KMS-11 (cell line): Measurements from ENCODE around the gene PHKB.

Experiments
- H2AFZ ChIP-seq: fragments of 200-600 bp; sonication (generic); 2 replicates; pipeline ENCODE4 v1.6.1; 2016; ENCODE audit warnings: antibody characterized with exemption, mixed run types, low read depth
- H3K27ac ChIP-seq: fragments of 200-600 bp; sonication (generic); 2 replicates; pipeline ENCODE4 v1.6.1; 2016; ENCODE audit warnings: mild to moderate bottlenecking, mixed run types
- H3K27me3 ChIP-seq: fragments of 200-600 bp; sonication (generic); 2 replicates; pipeline ENCODE4 v1.6.1; 2017; ENCODE audit warnings: mild to moderate bottlenecking, low read depth, mixed run types, moderate library complexity; ENCODE audit not compliant: insufficient read depth
- H3K36me3 ChIP-seq: fragments of 200-600 bp; sonication (generic); 2 replicates; pipeline ENCODE4 v1.6.1; 2017; ENCODE audit warnings: mild to moderate bottlenecking, mixed run types; ENCODE audit not compliant: insufficient read depth
- H3K4me1 ChIP-seq: fragments of 200-600 bp; sonication (generic); 2 replicates; pipeline ENCODE4 v1.6.1; 2016; ENCODE audit warnings: mild to moderate bottlenecking, low read depth, mixed run types; ENCODE audit not compliant: poor library complexity, severe bottlenecking
- H3K4me2 ChIP-seq: fragments of 200-600 bp; sonication (generic); 2 replicates; pipeline ENCODE4 v1.7.0; 2016; ENCODE audit warnings: mild to moderate bottlenecking, mixed run types
- H3K4me3 ChIP-seq: fragments of 200-600 bp; sonication (generic); IDR thresholded peaks from 2 replicates; pipeline ENCODE4 v1.6.1; 2017; ENCODE audit warnings: low read depth, low read length, mixed read lengths; ENCODE audit not compliant: insufficient read depth
- H3K79me2 ChIP-seq: fragments of 200-600 bp; sonication (generic); 2 replicates; pipeline ENCODE4 v1.6.1; 2016; ENCODE audit warnings: low read depth, mixed run types; ENCODE audit not compliant: insufficient read depth
- H3K9ac ChIP-seq: fragments of 200-600 bp; sonication (generic); 2 replicates; pipeline ENCODE4 v1.6.1; 2016; ENCODE audit warnings: mild to moderate bottlenecking, mixed run types
- H4K20me1 ChIP-seq: fragments of 200-600 bp; sonication (generic); 2 replicates; pipeline ENCODE4 v1.6.1; 2016; ENCODE audit warnings: mild to moderate bottlenecking, mixed run types; ENCODE audit not compliant: insufficient read depth
- TF ChIP-seq, protein P1 (sequence below): fragments of 200-600 bp; sonication (generic); conservative IDR thresholded peaks from 2 replicates; pipeline ENCODE4 v1.6.1; 2017; ENCODE audit warnings: low read depth, mild to moderate bottlenecking, antibody characterized with exemption, low read length, moderate library complexity, mixed read lengths

PHKB gene

DNA sequence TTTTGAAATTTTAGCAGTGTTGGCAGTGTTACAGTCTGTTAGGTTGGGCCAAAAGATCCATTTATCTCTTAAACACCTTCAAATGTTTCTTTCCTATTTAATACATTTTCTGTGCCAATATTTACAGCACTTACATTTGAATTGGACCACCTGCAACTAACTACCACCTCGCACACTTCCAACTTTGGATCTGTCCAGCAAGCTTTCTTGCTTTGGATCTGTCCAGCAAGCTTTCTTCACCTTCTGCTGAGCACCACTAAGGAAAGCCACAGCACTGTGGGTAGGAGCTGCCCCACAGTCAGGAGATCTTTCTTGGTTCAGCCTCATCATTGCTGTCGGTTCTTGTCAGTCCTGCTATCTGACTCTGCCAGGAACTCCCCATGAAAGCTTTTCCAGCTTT, 129.3 kb downstream of the PHKB start:
- H3K36me3 ChIP-seq: no peaks in the 10 kb centered on the region; the same call in 1 of the 2 replicates
- no peak overlapping the region for H2AFZ ChIP-seq
- H3K9ac ChIP-seq: no peak overlapping the region
- H3K79me2 ChIP-seq: no peaks in the 10 kb centered on the region
- TF ChIP-seq, protein P1, sequence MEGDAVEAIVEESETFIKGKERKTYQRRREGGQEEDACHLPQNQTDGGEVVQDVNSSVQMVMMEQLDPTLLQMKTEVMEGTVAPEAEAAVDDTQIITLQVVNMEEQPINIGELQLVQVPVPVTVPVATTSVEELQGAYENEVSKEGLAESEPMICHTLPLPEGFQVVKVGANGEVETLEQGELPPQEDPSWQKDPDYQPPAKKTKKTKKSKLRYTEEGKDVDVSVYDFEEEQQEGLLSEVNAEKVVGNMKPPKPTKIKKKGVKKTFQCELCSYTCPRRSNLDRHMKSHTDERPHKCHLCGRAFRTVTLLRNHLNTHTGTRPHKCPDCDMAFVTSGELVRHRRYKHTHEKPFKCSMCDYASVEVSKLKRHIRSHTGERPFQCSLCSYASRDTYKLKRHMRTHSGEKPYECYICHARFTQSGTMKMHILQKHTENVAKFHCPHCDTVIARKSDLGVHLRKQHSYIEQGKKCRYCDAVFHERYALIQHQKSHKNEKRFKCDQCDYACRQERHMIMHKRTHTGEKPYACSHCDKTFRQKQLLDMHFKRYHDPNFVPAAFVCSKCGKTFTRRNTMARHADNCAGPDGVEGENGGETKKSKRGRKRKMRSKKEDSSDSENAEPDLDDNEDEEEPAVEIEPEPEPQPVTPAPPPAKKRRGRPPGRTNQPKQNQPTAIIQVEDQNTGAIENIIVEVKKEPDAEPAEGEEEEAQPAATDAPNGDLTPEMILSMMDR: no peak
- no peaks in the 10 kb centered on the region for H3K27me3 ChIP-seq
- H3K4me2 ChIP-seq: no peak overlapping the region
- no peaks in the 10 kb centered on the region for H3K4me1 ChIP-seq
- no peaks in the 10 kb centered on the region for H4K20me1 ChIP-seq
- H3K4me3 ChIP-seq: no peak overlapping the region
- H3K27ac ChIP-seq: no peak overlapping the region

DNA sequence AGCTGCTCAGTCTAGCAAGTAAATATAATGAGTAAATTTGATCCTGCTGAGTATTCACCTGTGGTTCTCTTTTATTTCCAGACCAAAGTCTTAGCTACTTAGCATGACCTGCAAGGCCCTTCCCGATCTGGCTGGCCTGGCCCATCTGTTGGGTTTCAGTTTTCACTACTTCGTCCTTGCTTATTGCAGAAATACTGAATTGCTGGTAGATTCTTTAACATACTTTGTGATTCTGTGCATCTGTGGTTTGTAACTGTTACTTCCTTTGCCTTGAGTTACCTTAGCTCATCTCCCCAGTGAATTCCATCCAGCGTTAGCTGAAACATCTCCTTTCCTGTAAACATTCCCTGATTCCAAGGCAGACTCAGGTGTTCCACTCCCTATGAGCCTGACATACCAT, 131.1 kb downstream of the PHKB start:
- H3K4me3 ChIP-seq: no peak overlapping the region
- no peaks in the 10 kb centered on the region for H3K27me3 ChIP-seq
- no peak overlapping the region for H3K27ac ChIP-seq
- H3K9ac ChIP-seq: no peak overlapping the region
- no peak overlapping the region for H3K4me2 ChIP-seq
- H3K36me3 ChIP-seq: no peaks in the 10 kb centered on the region; the same call in 1 of the 2 replicates
- TF ChIP-seq, protein P1: no peak
- H4K20me1 ChIP-seq: no peaks in the 10 kb centered on the region
- no peaks in the 10 kb centered on the region for H3K79me2 ChIP-seq
- no peak overlapping the region for H2AFZ ChIP-seq
- H3K4me1 ChIP-seq: no peaks in the 10 kb centered on the region

DNA sequence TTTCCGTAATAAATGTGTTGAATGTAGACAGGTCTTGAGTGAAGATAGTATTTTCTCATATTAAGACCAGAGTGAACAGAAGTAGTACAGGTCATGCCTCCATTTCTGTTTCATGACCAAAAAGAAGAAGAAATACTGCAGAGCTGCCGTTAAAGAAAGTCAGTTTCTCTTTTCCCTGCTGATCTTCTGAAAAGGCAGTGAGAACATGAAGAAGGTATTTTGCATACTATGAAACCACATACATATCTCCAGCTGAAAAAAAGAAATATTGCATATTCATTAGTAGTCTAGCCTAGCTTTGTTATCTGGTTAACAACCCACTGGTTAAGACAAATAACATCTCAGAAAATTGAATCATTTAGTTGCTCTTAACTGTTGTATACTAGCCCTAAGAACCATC, 138.4 kb downstream of the PHKB start:
- TF ChIP-seq, protein P1: no peak
- H3K27ac ChIP-seq: no peak overlapping the region
- no peaks in the 10 kb centered on the region for H4K20me1 ChIP-seq
- H3K4me1 ChIP-seq: no peaks in the 10 kb centered on the region
- H3K27me3 ChIP-seq: no peaks in the 10 kb centered on the region
- no peak overlapping the region for H2AFZ ChIP-seq
- H3K9ac ChIP-seq: no peak overlapping the region
- H3K4me2 ChIP-seq: no peak overlapping the region
- no peak overlapping the region for H3K4me3 ChIP-seq
- no peaks in the 10 kb centered on the region for H3K79me2 ChIP-seq
- H3K36me3 ChIP-seq: no peaks in the 10 kb centered on the region

DNA sequence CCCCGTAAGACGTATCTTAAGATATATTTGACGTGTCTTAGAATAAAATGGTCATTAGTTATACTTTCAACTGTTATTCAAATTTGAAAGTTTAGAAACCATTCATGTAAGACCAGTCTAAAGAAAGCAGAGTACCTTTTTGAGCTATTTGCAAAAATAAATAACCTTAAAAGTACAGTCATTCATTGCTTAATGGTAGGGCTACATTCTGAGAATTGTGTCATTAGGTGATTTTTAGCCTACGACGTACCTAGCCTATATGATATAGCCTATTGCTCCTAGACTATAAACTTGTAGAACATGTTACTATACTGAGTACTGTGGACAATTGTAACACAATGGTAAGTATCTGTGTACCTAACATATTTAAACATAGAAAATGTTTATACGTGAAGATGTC, 139.2 kb downstream of the PHKB start:
- Histone ChIP-seq H3K4me2 (no peak overlapping the region), H3K79me2 (no peaks in the 10 kb centered on the region), H3K36me3 (no peaks in the 10 kb centered on the region), H3K4me3 (no peak overlapping the region), H4K20me1 (no peaks in the 10 kb centered on the region), H3K27ac (no peak overlapping the region), H2AFZ (no peak overlapping the region), H3K27me3 (no peaks in the 10 kb centered on the region), H3K4me1 (no peaks in the 10 kb centered on the region), H3K9ac (no peak overlapping the region)
- TF ChIP-seq, protein P1: no peak
